Activated CD4-positive, alpha-beta T cell treated with anti-CD3 and anti-CD28 coated beads for 36 hours (primary cell): ENCODE data around the gene MRPL41. TPM values are rescaled to one million over a fixed set of nuclear protein-coding genes. Genes with fewer than 3 reads are reported as not detected.
"Not testable (repeated sequence)": the region's sequence is repeated elsewhere in the genome, so short reads cannot be mapped to it uniquely, and the experiment has no call there.

Experiments used
- ATAC-seq: fragments of 200-7000 bp; cut with Tn5 transposase; one replicate; pipeline ENCODE4 v1.10.0; 2021; ENCODE audit warnings: mild to moderate bottlenecking, moderate library complexity
- CTCF ChIA-PET: fragments of 350-600 bp; sonication (Branson Sonifier 250); formaldehyde crosslinking; loops from one replicate; lab custom pipeline; 2021; ENCODE audit warnings: antibody characterized with exemption; lab: Charles Lee
- POLR2A ChIA-PET: fragments of 350-600 bp; sonication (Branson Sonifier 250); formaldehyde crosslinking; loops from one replicate; lab custom pipeline; 2021; ENCODE audit warnings: antibody characterized with exemption, inconsistent platforms; lab: Charles Lee
- DNase-seq: peaks from one replicate; pipeline ENCODE4 v3.0.0-alpha.2; 2020
- H3K27ac Mint-ChIP-seq: one replicate; pipeline ENCODE4 v1.8.0; 2021; ENCODE audit warnings: mixed read lengths
- H3K27me3 Mint-ChIP-seq: one replicate; pipeline ENCODE4 v1.8.0; 2021; ENCODE audit warnings: mixed read lengths
- H3K36me3 Mint-ChIP-seq: one replicate; pipeline ENCODE4 v1.8.0; 2021; ENCODE audit warnings: low read depth, mixed read lengths
- H3K4me1 Mint-ChIP-seq: one replicate; pipeline ENCODE4 v1.8.0; 2021; ENCODE audit warnings: mixed read lengths
- H3K4me3 Mint-ChIP-seq: one replicate; pipeline ENCODE4 v1.8.0; 2021; ENCODE audit warnings: mild to moderate bottlenecking, moderate library complexity, mixed read lengths
- H3K9me3 Mint-ChIP-seq: one replicate; pipeline ENCODE4 v1.8.0; 2021; ENCODE audit warnings: low read depth, mixed read lengths
- intact Hi-C, 2 experiments: fragments of 100-400 bp; cut with DNase I in 1 of 2; cut with micrococcal nuclease in 1 of 2; formaldehyde crosslinking; loops; one replicate each; pipeline versions ENCODE4 v1.14.2 to v1.15.1; 2022 to 2024; cut with DNase I, micrococcal nuclease
- total RNA-seq, 2 experiments: library from RNA; stranded (reverse); gene quantifications; one replicate each; pipeline ENCODE4 v1.2.3, GENCODE V29; 2021

MRPL41 gene
- total RNA-seq, 2 experiments from 2014 or later = 20.9 to 26.8 TPM

- H3K27me3 Mint-ChIP-seq, intact Hi-C loops, H3K9me3 Mint-ChIP-seq, DNase-seq, H3K4me1 Mint-ChIP-seq, H3K36me3 Mint-ChIP-seq, POLR2A ChIA-PET, H3K4me3 Mint-ChIP-seq, ATAC-seq, CTCF ChIA-PET, H3K27ac Mint-ChIP-seq: not testable (repeated sequence)
These were observed 37.7 kb upstream of the MRPL41 start for GRCh38 chr9:137513801-137514570.

- ChIA-PET CTCF (no interaction called here), POLR2A (no interaction called here)
- no peaks in the 10 kb centered on the region for H3K27me3 Mint-ChIP-seq
- no peaks in the 10 kb centered on the region for H3K9me3 Mint-ChIP-seq
- intact Hi-C loops = no loop called here
- no peak overlapping the region for H3K4me3 Mint-ChIP-seq
- no peak for ATAC-seq
- no peaks in the 10 kb centered on the region for H3K36me3 Mint-ChIP-seq
- H3K4me1 Mint-ChIP-seq = no peaks in the 10 kb centered on the region
- no peak for DNase-seq
- no peak overlapping the region for H3K27ac Mint-ChIP-seq
These were observed 36.9 kb upstream of the MRPL41 start for GRCh38 chr9:137514691-137515337.

GRCh38 chr9:137515338-137515724 lies 36.3 kb upstream of the MRPL41 start:
- H3K27me3 Mint-ChIP-seq = no peaks in the 10 kb centered on the region
- no peaks in the 10 kb centered on the region for H3K4me1 Mint-ChIP-seq
- no peak overlapping the region for H3K4me3 Mint-ChIP-seq
- no peaks in the 10 kb centered on the region for H3K36me3 Mint-ChIP-seq
- ATAC-seq = no peak
- POLR2A ChIA-PET = no interaction called here
- intact Hi-C loops = no loop called here
- DNase-seq = no peak
- no peak overlapping the region for H3K27ac Mint-ChIP-seq
- no peaks in the 10 kb centered on the region for H3K9me3 Mint-ChIP-seq
- CTCF ChIA-PET = no interaction called here

- no peaks in the 10 kb centered on the region for H3K36me3 Mint-ChIP-seq
- H3K27me3 Mint-ChIP-seq = no peaks in the 10 kb centered on the region
These were observed 35.3 kb upstream of the MRPL41 start for GRCh38 chr9:137516144-137516917.

GRCh38 chr9:137518661-137519459 lies 32.8 kb upstream of the MRPL41 start:
- H3K27ac Mint-ChIP-seq, DNase-seq, H3K4me1 Mint-ChIP-seq, ATAC-seq, H3K36me3 Mint-ChIP-seq, H3K4me3 Mint-ChIP-seq, CTCF ChIA-PET, H3K9me3 Mint-ChIP-seq, H3K27me3 Mint-ChIP-seq, intact Hi-C loops, POLR2A ChIA-PET: not testable (repeated sequence)

More at GRCh38 chr9:137516144-137516917, 35.3 kb upstream of the MRPL41 start:
- ChIA-PET POLR2A (no interaction called here), CTCF (interaction anchor here (0.6 to 0.8 kb wide), 2 partner anchors 9 to 100 kb away, joined by 3 read pairs; no protein-coding TSS in a partner anchor)
- intact Hi-C loops = no loop called here
- Mint-ChIP-seq H3K27ac (no peak overlapping the region), H3K4me3 (no peak overlapping the region), H3K9me3 (no peaks in the 10 kb centered on the region), H3K4me1 (no peaks in the 10 kb centered on the region)
- DNase-seq (no peak), ATAC-seq (no peak)

GRCh38 chr9:137519553-137519952 lies 32.1 kb upstream of the MRPL41 start:
- Mint-ChIP-seq H3K27me3 (no peaks in the 10 kb centered on the region), H3K27ac (no peak overlapping the region), H3K9me3 (no peaks in the 10 kb centered on the region), H3K4me1 (no peaks in the 10 kb centered on the region), H3K36me3 (no peaks in the 10 kb centered on the region), H3K4me3 (no peak overlapping the region)
- intact Hi-C loops = no loop called here
- POLR2A ChIA-PET = no interaction called here
- no peak for ATAC-seq
- CTCF ChIA-PET = no interaction called here
- no peak for DNase-seq

GRCh38 chr9:137520614-137521404 lies 30.9 kb upstream of the MRPL41 start:
- Mint-ChIP-seq H3K27me3 (no peaks in the 10 kb centered on the region), H3K36me3 (no peaks in the 10 kb centered on the region), H3K4me1 (no peaks in the 10 kb centered on the region), H3K27ac (no peak overlapping the region), H3K9me3 (no peaks in the 10 kb centered on the region), H3K4me3 (no peak overlapping the region)
- ChIA-PET CTCF (no interaction called here), POLR2A (no interaction called here)
- intact Hi-C loops = loop anchor here in 1 of 2 experiments (10.0 kb wide), 1 partner anchor 226 kb away; no protein-coding TSS in a partner anchor
- no peak for ATAC-seq
- no peak for DNase-seq

- intact Hi-C loops = loop anchor here in 1 of 2 experiments (10.0 kb wide), 1 partner anchor 227 kb away; no protein-coding TSS in a partner anchor
- no peak for ATAC-seq
- no peaks in the 10 kb centered on the region for H3K9me3 Mint-ChIP-seq
- no peak for DNase-seq
- no peaks in the 10 kb centered on the region for H3K36me3 Mint-ChIP-seq
- ChIA-PET CTCF (no interaction called here), POLR2A (no interaction called here)
- no peak overlapping the region for H3K4me3 Mint-ChIP-seq
- H3K27ac Mint-ChIP-seq = no peak overlapping the region
- no peaks in the 10 kb centered on the region for H3K4me1 Mint-ChIP-seq
- H3K27me3 Mint-ChIP-seq = no peaks in the 10 kb centered on the region
These were observed 30.2 kb upstream of the MRPL41 start for GRCh38 chr9:137521405-137521985.

- no peaks in the 10 kb centered on the region for H3K9me3 Mint-ChIP-seq
- DNase-seq (no peak), ATAC-seq (no peak)
- H3K36me3 Mint-ChIP-seq = no peaks in the 10 kb centered on the region
- no peak overlapping the region for H3K27ac Mint-ChIP-seq
- ChIA-PET POLR2A (interaction anchor here (0.6 kb wide), 1 partner anchor 357 kb away, joined by 5 read pairs; no protein-coding TSS in a partner anchor), CTCF (interaction anchor here (0.7 to 0.8 kb wide), 2 partner anchors 23 to 62 kb away, joined by 3 to 4 read pairs; no protein-coding TSS in a partner anchor)
- intact Hi-C loops = loop anchor here in 1 of 2 experiments (10.0 kb wide), 1 partner anchor 228 kb away; no protein-coding TSS in a partner anchor
- H3K4me3 Mint-ChIP-seq = no peak overlapping the region
- no peaks in the 10 kb centered on the region for H3K27me3 Mint-ChIP-seq
- no peaks in the 10 kb centered on the region for H3K4me1 Mint-ChIP-seq
These were observed 28.8 kb upstream of the MRPL41 start for GRCh38 chr9:137522746-137523455.
